GM12872 (cell line): ENCODE measurements around the gene CTNNA3.
A peak's percentile ranks its signal among the peaks of the same experiment; 100 is the strongest.

Experiments used
- CTCF ChIP-seq: IDR thresholded peaks from 3 replicates; pipeline ENCODE4 v1.5.1; 2011; ENCODE audit warnings: low read depth, mild to moderate bottlenecking, low read length, moderate library complexity; ENCODE audit not compliant: insufficient read depth

Gene CTNNA3

GRCh38 chr10:66283874-66284464 lies 1412.0 kb downstream of the CTNNA3 start:
- TF ChIP-seq CTCF = no peak

GRCh38 chr10:66283064-66283463 lies 1412.9 kb downstream of the CTNNA3 start:
- TF ChIP-seq CTCF = no peak

GRCh38 chr10:66281327-66281726 lies 1414.7 kb downstream of the CTNNA3 start:
- TF ChIP-seq CTCF = no peak

GRCh38 chr10:66277481-66277880 lies 1418.5 kb downstream of the CTNNA3 start:
- TF ChIP-seq CTCF = peak; percentile 46; the same call in 1 of the 3 replicates

- no peak for TF ChIP-seq CTCF
These were observed 1422.0 kb downstream of the CTNNA3 start for GRCh38 chr10:66273966-66274519.

- no peak for TF ChIP-seq CTCF
These were observed 1430.6 kb downstream of the CTNNA3 start for GRCh38 chr10:66265398-66265797.

- TF ChIP-seq CTCF = no peak
These were observed 1436.2 kb downstream of the CTNNA3 start for GRCh38 chr10:66259836-66260235.
